Activated T-cell treated with anti-CD3 and anti-CD28 coated beads, Interleukin-2, amount 50 U/mL, for 24 hours (primary cell): Measurements from ENCODE around the gene AGAP1.
"Not testable (repeated sequence)": the region's sequence is repeated elsewhere in the genome, so short reads cannot be mapped to it uniquely, and the experiment has no call there.

Source experiments
- DNase-seq: peaks from one replicate; pipeline ENCODE4 v3.0.0-alpha.2; 2020
- H3K27ac Mint-ChIP-seq: 2 replicates; pipeline ENCODE4 v1.8.0; 2020; ENCODE audit warnings: mild to moderate bottlenecking, mixed read lengths
- H3K27me3 Mint-ChIP-seq: 2 replicates; pipeline ENCODE4 v1.8.0; 2020; ENCODE audit warnings: mixed read lengths
- H3K36me3 Mint-ChIP-seq: 2 replicates; pipeline ENCODE4 v1.8.0; 2020; ENCODE audit warnings: low read depth, mixed read lengths
- H3K4me1 Mint-ChIP-seq: 2 replicates; pipeline ENCODE4 v1.8.0; 2020; ENCODE audit warnings: low read depth, mixed read lengths
- H3K4me3 Mint-ChIP-seq: 2 replicates; pipeline ENCODE4 v1.8.0; 2020; ENCODE audit warnings: mild to moderate bottlenecking, moderate library complexity, mixed read lengths
- H3K9me3 Mint-ChIP-seq: 2 replicates; pipeline ENCODE4 v1.8.0; 2020; ENCODE audit warnings: mixed read lengths

AGAP1 gene

GRCh38 chr2:235935773-235936172 is 441.9 kb downstream of the AGAP1 start:
- no peak for DNase-seq
- Mint-ChIP-seq H3K36me3 (no peaks in the 10 kb centered on the region), H3K27me3 (peaks cover 8% of the 10 kb centered on the region), H3K4me1 (no peaks in the 10 kb centered on the region), H3K4me3 (no peak overlapping the region), H3K27ac (no peak overlapping the region), H3K9me3 (peaks cover 10% of the 10 kb centered on the region)

DNA sequence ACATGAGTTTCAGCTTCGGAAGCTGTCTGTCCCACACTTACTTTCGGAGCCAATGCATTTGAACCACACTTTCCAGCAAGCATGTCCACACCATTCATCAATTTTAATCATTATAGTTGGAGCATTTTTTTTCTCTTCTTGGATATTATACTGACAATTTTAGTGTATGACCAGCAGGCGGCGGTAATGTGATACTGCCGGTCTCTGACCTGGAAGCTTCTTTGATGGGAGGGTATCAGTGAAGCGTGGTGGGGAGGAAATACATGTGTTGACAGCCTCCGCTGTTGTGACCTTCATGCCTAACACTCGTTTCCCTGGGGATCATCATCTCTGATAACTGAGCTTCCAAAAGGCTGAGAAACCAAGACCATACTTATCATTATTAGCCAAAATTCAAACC is 442.6 kb downstream of the AGAP1 start:
- Mint-ChIP-seq H3K27ac (no peak overlapping the region), H3K4me1 (no peaks in the 10 kb centered on the region), H3K9me3 (peaks cover 10% of the 10 kb centered on the region), H3K36me3 (no peaks in the 10 kb centered on the region), H3K27me3 (peaks cover 8% of the 10 kb centered on the region), H3K4me3 (no peak overlapping the region)
- no peak for DNase-seq

DNA sequence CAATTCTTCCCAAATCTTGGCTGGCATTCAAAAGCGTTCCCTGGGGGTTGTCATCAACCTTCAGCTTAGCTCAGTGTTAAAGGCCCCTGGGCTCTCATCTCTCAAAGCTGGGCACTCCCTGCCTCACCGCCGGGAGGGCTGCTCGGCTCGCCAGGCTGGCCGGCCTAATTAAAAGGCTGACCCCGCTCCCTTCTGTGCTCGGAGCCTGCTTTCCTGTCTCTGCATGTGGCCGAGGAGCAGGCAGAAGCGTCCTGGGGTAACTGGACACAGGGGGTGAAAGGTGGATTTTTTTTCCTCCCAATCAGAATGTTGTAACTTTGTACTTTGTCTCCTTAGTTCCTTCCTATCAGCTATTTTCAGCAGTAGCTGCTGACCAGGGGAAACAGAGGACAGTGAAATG is 443.2 kb downstream of the AGAP1 start:
- no peak overlapping the region for H3K4me3 Mint-ChIP-seq
- DNase-seq, result no peak
- peaks cover 10% of the 10 kb centered on the region for H3K9me3 Mint-ChIP-seq
- H3K36me3 Mint-ChIP-seq, result no peaks in the 10 kb centered on the region
- H3K27ac Mint-ChIP-seq, result no peak overlapping the region
- no peaks in the 10 kb centered on the region for H3K4me1 Mint-ChIP-seq
- peaks cover 14% of the 10 kb centered on the region for H3K27me3 Mint-ChIP-seq

- Mint-ChIP-seq H3K4me3 (no peak overlapping the region), H3K9me3 (peaks cover 10% of the 10 kb centered on the region), H3K4me1 (no peaks in the 10 kb centered on the region), H3K36me3 (no peaks in the 10 kb centered on the region), H3K27ac (no peak overlapping the region), H3K27me3 (peaks cover 15% of the 10 kb centered on the region)
- DNase-seq, result no peak
Observed at GRCh38 chr2:235937526-235937925, 443.7 kb downstream of the AGAP1 start.

DNA sequence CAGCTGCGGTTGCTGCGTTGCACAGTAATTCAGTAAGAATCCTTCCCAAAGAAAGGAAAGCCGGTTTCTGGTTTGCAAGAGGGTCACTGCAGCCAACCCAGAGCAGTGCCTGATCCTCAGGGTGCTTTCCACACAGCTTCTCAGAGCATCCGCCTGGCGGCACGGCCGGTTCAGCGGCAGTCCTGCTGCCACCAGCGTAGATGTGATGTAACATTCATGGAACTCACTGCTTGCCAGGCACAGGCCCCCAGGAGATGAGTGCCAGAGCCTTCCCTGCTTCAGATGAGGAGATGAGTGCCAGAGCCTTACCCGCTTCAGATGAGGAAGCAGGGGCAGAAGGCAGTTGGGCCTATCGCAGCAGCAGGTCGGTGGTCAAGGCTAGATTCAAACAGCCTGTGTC is 444.1 kb downstream of the AGAP1 start:
- H3K9me3 Mint-ChIP-seq, result peaks cover 10% of the 10 kb centered on the region
- H3K4me1 Mint-ChIP-seq, result no peaks in the 10 kb centered on the region
- H3K27ac Mint-ChIP-seq, result no peak overlapping the region
- H3K36me3 Mint-ChIP-seq, result no peaks in the 10 kb centered on the region
- no peak overlapping the region for H3K4me3 Mint-ChIP-seq
- DNase-seq, result no peak
- H3K27me3 Mint-ChIP-seq, result peaks cover 15% of the 10 kb centered on the region

DNA sequence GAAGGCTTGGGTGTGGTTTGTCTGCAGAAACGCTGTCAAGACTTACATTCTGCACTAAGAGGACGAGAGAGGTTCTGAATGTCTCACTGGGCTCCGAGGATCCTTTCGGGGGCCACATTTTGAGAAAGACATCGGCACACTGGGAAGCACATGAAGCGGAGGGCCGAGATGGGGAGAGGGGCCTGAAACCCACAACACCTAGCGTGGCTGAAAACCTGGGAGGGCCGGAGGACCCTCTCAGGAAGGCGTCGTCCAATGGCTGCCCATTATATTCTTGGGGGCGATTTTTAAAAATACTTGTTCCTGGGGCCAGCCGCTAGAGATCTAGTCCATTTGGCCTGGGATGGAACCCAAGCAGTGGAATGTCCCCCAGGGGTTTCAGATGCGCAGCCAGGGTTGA is 444.8 kb downstream of the AGAP1 start:
- Mint-ChIP-seq H3K4me3 (no peak overlapping the region), H3K36me3 (no peaks in the 10 kb centered on the region)

GRCh38 chr2:235939471-235939870 is 445.6 kb downstream of the AGAP1 start:
- no peak overlapping the region for H3K4me3 Mint-ChIP-seq
- peaks cover 17% of the 10 kb centered on the region for H3K27me3 Mint-ChIP-seq
- H3K4me1 Mint-ChIP-seq, result no peaks in the 10 kb centered on the region
- H3K36me3 Mint-ChIP-seq, result no peaks in the 10 kb centered on the region
- peaks cover 10% of the 10 kb centered on the region for H3K9me3 Mint-ChIP-seq
- no peak overlapping the region for H3K27ac Mint-ChIP-seq
- DNase-seq, result no peak

More for the DNA sequence above, 444.8 kb downstream of the AGAP1 start:
- no peaks in the 10 kb centered on the region for H3K4me1 Mint-ChIP-seq
- H3K9me3 Mint-ChIP-seq, result peaks cover 10% of the 10 kb centered on the region
- DNase-seq, result no peak
- no peak overlapping the region for H3K27ac Mint-ChIP-seq
- H3K27me3 Mint-ChIP-seq, result peaks cover 17% of the 10 kb centered on the region

DNA sequence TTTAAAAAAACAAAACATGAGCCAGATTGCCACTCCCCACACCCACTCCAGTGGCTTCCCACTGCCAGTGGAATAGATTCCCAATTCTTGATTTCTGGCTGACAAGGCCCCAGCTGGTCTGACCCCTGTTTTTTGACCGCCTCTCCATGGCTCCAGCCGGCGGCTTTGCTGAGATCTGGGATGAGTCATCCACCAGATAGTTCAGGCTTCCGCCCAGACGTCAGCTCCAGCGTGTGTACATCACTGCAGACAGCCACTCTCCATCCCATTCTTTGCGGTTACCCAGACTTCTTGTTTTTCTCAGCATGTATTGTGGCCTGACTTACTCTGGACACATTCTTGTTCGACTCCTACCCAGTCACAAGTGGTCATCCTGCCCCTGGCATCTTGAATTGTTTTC is 446.5 kb downstream of the AGAP1 start:
- H3K9me3 Mint-ChIP-seq, result peaks cover 10% of the 10 kb centered on the region
- peaks cover 17% of the 10 kb centered on the region for H3K27me3 Mint-ChIP-seq
- H3K4me1 Mint-ChIP-seq, result no peaks in the 10 kb centered on the region
- H3K4me3 Mint-ChIP-seq, result no peak overlapping the region
- DNase-seq, result no peak
- H3K36me3 Mint-ChIP-seq, result no peaks in the 10 kb centered on the region
- no peak overlapping the region for H3K27ac Mint-ChIP-seq

DNA sequence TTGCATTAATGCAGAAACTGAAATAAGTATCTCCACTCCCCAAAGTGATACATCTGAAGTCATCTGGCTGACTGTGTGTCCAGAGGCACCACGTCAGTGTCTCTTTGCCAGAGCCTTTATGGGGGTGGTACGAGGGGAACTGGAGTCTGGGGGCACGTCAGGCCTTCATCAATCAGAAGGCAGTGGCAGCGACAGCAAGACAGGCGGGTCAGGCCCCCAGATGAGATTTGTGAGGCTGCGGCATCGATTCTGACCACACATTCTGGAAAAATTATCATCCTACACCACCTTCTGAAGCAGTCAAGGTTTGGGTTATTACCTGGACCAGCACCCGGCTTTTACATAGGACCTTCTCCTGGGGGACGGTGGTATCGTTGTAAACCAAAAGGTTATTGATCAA is 450.7 kb downstream of the AGAP1 start:
- H3K27me3 Mint-ChIP-seq, result peaks cover 42% of the 10 kb centered on the region
- DNase-seq, result no peak
- no peaks in the 10 kb centered on the region for H3K9me3 Mint-ChIP-seq
- no peaks in the 10 kb centered on the region for H3K4me1 Mint-ChIP-seq
- H3K4me3 Mint-ChIP-seq, result no peak overlapping the region
- no peak overlapping the region for H3K27ac Mint-ChIP-seq
- H3K36me3 Mint-ChIP-seq, result no peaks in the 10 kb centered on the region

- peaks cover 47% of the 10 kb centered on the region for H3K27me3 Mint-ChIP-seq
- H3K36me3 Mint-ChIP-seq, result no peaks in the 10 kb centered on the region
- H3K9me3 Mint-ChIP-seq, result no peaks in the 10 kb centered on the region
- H3K4me1 Mint-ChIP-seq, result no peaks in the 10 kb centered on the region
- no peak overlapping the region for H3K4me3 Mint-ChIP-seq
- DNase-seq, result no peak
- no peak overlapping the region for H3K27ac Mint-ChIP-seq
Observed at GRCh38 chr2:235945608-235946140, 451.8 kb downstream of the AGAP1 start.

- Mint-ChIP-seq H3K9me3 (no peaks in the 10 kb centered on the region), H3K4me3 (no peak overlapping the region), H3K27me3 (peaks cover 52% of the 10 kb centered on the region), H3K4me1 (peaks cover 6% of the 10 kb centered on the region), H3K36me3 (no peaks in the 10 kb centered on the region), H3K27ac (no peak overlapping the region)
- no peak for DNase-seq
Observed at GRCh38 chr2:235946590-235946989, 452.7 kb downstream of the AGAP1 start.

DNA sequence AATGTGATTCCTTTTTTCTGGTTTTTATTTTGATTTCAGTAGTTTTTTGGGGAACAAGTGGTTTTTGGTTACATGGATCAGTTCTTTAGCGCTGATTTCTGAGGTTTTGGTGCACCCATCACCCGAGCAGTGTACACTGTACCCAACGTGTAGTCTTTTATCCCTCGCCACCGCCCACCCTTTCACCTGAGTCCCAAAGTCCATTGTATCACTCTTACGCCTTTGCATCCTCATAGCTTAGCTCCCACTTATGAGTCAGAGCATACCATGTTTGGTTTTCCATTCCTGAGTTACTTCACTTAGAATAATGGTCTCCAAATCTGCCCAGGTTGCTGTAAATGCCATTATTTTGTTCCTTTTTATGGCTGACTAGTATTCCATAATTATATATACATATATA is 453.2 kb downstream of the AGAP1 start:
- Mint-ChIP-seq H3K4me1 (peaks cover 10% of the 10 kb centered on the region), H3K27me3 (peaks cover 49% of the 10 kb centered on the region)
- not testable (repeated sequence) for H3K9me3 Mint-ChIP-seq, H3K36me3 Mint-ChIP-seq, H3K4me3 Mint-ChIP-seq, DNase-seq, H3K27ac Mint-ChIP-seq

GRCh38 chr2:235949567-235950472 is 456.0 kb downstream of the AGAP1 start:
- H3K36me3 Mint-ChIP-seq, result no peaks in the 10 kb centered on the region
- H3K27me3 Mint-ChIP-seq, result peaks cover 62% of the 10 kb centered on the region
- H3K4me3 Mint-ChIP-seq, result no peak overlapping the region
- H3K4me1 Mint-ChIP-seq, result peaks cover 12% of the 10 kb centered on the region
- DNase-seq, result no peak
- no peak overlapping the region for H3K27ac Mint-ChIP-seq
- no peaks in the 10 kb centered on the region for H3K9me3 Mint-ChIP-seq

DNA sequence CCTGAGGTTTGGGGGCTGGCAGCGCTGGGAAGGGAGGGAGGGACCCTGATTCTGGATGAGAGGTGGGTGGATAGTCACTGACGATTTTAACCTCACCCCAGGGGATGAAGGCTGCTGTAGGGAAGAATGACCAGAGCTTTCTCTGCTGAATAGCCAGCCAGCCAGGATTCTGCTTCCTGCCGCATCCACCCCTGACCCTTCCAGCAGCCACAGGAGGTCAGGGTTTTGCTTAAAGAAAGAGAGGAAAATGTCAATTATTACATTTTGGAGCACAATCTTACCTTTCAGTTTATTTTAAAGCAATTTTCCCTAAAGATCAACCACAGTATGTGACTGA is 456.6 kb downstream of the AGAP1 start:
- Mint-ChIP-seq H3K36me3 (no peaks in the 10 kb centered on the region), H3K9me3 (no peaks in the 10 kb centered on the region), H3K27ac (no peak overlapping the region), H3K4me3 (no peak overlapping the region), H3K27me3 (peaks cover 68% of the 10 kb centered on the region), H3K4me1 (peaks cover 12% of the 10 kb centered on the region)
- no peak for DNase-seq

DNA sequence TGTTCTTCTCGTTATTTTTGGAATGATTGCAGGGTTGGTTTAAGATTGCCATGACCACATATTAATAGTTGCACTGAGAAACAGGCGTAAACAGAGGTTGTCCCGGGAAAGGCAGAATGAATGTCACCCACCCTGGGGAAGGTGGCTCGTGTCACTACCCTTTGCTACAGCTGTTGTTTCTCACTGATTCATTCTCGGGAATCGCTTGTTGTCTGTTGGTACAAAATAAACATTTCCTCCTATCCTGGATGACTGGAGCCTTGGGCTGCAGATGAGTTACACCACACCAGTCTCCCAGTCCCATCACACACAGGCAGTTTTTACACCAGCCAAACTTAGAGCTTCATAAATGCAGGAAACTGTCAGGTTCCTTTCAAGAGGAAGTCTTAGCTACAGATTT is 457.6 kb downstream of the AGAP1 start:
- H3K4me3 Mint-ChIP-seq, result no peak overlapping the region
- no peaks in the 10 kb centered on the region for H3K9me3 Mint-ChIP-seq
- H3K27me3 Mint-ChIP-seq, result peaks cover 75% of the 10 kb centered on the region
- H3K36me3 Mint-ChIP-seq, result no peaks in the 10 kb centered on the region
- H3K4me1 Mint-ChIP-seq, result peaks cover 12% of the 10 kb centered on the region
- DNase-seq, result no peak
- H3K27ac Mint-ChIP-seq, result no peak overlapping the region
